HEK293T (cell line): ENCODE results near the gene MSH2.

Source experiments
- CTBP1 ChIP-seq: fragments of 450-650 bp; IDR thresholded peaks from 2 replicates; pipeline ENCODE4 v1.6.1; 2016; ENCODE audit warnings: borderline replicate concordance
- FOXK2 ChIP-seq: fragments of 450-650 bp; IDR thresholded peaks from 2 replicates; pipeline ENCODE4 v1.6.1; 2016; ENCODE audit warnings: mild to moderate bottlenecking
- FOXM1 ChIP-seq: fragments of 450-650 bp; IDR thresholded peaks from 2 replicates; pipeline ENCODE4 v1.6.1; 2017; ENCODE audit warnings: mild to moderate bottlenecking, borderline replicate concordance
- HDGF ChIP-seq: fragments of 450-650 bp; IDR thresholded peaks from 2 replicates; pipeline ENCODE4 v1.6.1; 2017; ENCODE audit warnings: antibody characterized with exemption, borderline replicate concordance
- NFRKB ChIP-seq: fragments of 450-650 bp; IDR thresholded peaks from 2 replicates; pipeline ENCODE4 v1.6.1; 2016; ENCODE audit warnings: mild to moderate bottlenecking, moderate library complexity
- SP1 ChIP-seq: fragments of 450-650 bp; IDR thresholded peaks from 2 replicates; pipeline ENCODE4 v1.6.1; 2017
- SUZ12 ChIP-seq: fragments of 450-650 bp; IDR thresholded peaks from 2 replicates; pipeline ENCODE4 v1.6.1; 2016; ENCODE audit warnings: mild to moderate bottlenecking
- TARDBP ChIP-seq: fragments of 450-650 bp; IDR thresholded peaks from 2 replicates; pipeline ENCODE4 v1.6.1; 2016

- no peak for TF ChIP-seq TARDBP
- no peak for TF ChIP-seq CTBP1
- no peak for TF ChIP-seq FOXK2
- no peak for TF ChIP-seq SP1
- TF ChIP-seq NFRKB, result no peak
- no peak for TF ChIP-seq SUZ12
- TF ChIP-seq HDGF, result no peak
- no peak for TF ChIP-seq FOXM1
Measured at GRCh38 chr2:47420214-47420613, 17.3 kb downstream of the MSH2 start.
